ENCODE results near the gene TMEM200A. TPM values are rescaled to one million over a fixed set of nuclear protein-coding genes. Genes with fewer than 3 reads are reported as not detected.

TMEM200A gene
- total RNA-seq, 6 experiments from 2014 or later, result 78.0 to 131 (median 114) TPM

GRCh38 chr6:130382872-130383490 is 17.2 kb downstream of the TMEM200A start:
- no peak for TF ChIP-seq CTCF (IDR thresholded peaks at IDR 0.05)
- H3K4me1 Mint-ChIP-seq (ENCODE audit: low read depth), result peaks cover 87% of the 10 kb centered on the region
- H3K27me3 Mint-ChIP-seq (ENCODE audit: insufficient read depth), result no peaks in the 10 kb centered on the region; the same call in 1 of the 2 replicates
- DNase-seq, result no peak
- H3K4me3 Mint-ChIP-seq, result no peak overlapping the region
- H3K27ac Mint-ChIP-seq, result no peak overlapping the region; the same call in 1 of the 2 replicates
- H3K9me3 Mint-ChIP-seq, result no peaks in the 10 kb centered on the region
- peaks cover 55% of the 10 kb centered on the region for H3K36me3 Mint-ChIP-seq (ENCODE audit: low read depth)

GRCh38 chr6:130385064-130385695 is 19.4 kb downstream of the TMEM200A start:
- Mint-ChIP-seq H3K27me3 (ENCODE audit: insufficient read depth) (no peaks in the 10 kb centered on the region; the same call in 1 of the 2 replicates), H3K36me3 (ENCODE audit: low read depth) (peaks cover 50% of the 10 kb centered on the region), H3K4me1 (ENCODE audit: low read depth) (peaks cover 78% of the 10 kb centered on the region), H3K9me3 (no peaks in the 10 kb centered on the region), H3K4me3 (peak overlapping the region; percentile 36), H3K27ac (peak overlapping the region; percentile 32; the same call in 1 of the 2 replicates)
- peak; percentile 43 for DNase-seq
- no peak for TF ChIP-seq CTCF (IDR thresholded peaks at IDR 0.05)

GRCh38 chr6:130389142-130389541 is 23.3 kb downstream of the TMEM200A start:
- DNase-seq, result no peak
- Mint-ChIP-seq H3K4me1 (ENCODE audit: low read depth) (peaks cover 77% of the 10 kb centered on the region), H3K27ac (no peak overlapping the region), H3K9me3 (no peaks in the 10 kb centered on the region), H3K36me3 (ENCODE audit: low read depth) (peaks cover 60% of the 10 kb centered on the region), H3K27me3 (ENCODE audit: insufficient read depth) (no peaks in the 10 kb centered on the region; the same call in 1 of the 2 replicates), H3K4me3 (no peak overlapping the region)
- TF ChIP-seq CTCF (IDR thresholded peaks at IDR 0.05), result no peak

GRCh38 chr6:130390890-130391289 is 25.1 kb downstream of the TMEM200A start:
- H3K36me3 Mint-ChIP-seq (ENCODE audit: low read depth), result peaks cover 75% of the 10 kb centered on the region
- H3K4me3 Mint-ChIP-seq, result no peak overlapping the region
- no peaks in the 10 kb centered on the region for H3K9me3 Mint-ChIP-seq
- H3K27me3 Mint-ChIP-seq (ENCODE audit: insufficient read depth), result no peaks in the 10 kb centered on the region; the same call in 1 of the 2 replicates
- peaks cover 75% of the 10 kb centered on the region for H3K4me1 Mint-ChIP-seq (ENCODE audit: low read depth)
- no peak for DNase-seq
- no peak for TF ChIP-seq CTCF (IDR thresholded peaks at IDR 0.05)
- H3K27ac Mint-ChIP-seq, result no peak overlapping the region

- Mint-ChIP-seq H3K9me3 (no peaks in the 10 kb centered on the region), H3K36me3 (ENCODE audit: low read depth) (peaks cover 63% of the 10 kb centered on the region), H3K4me3 (no peak overlapping the region), H3K4me1 (ENCODE audit: low read depth) (peaks cover 74% of the 10 kb centered on the region), H3K27ac (no peak overlapping the region), H3K27me3 (ENCODE audit: insufficient read depth) (no peaks in the 10 kb centered on the region; the same call in 1 of the 2 replicates)
- TF ChIP-seq CTCF (IDR thresholded peaks at IDR 0.05), result no peak
- no peak for DNase-seq
These were observed 27.5 kb downstream of the TMEM200A start for GRCh38 chr6:130393306-130393705.
